Stimulated activated CD8-positive, alpha-beta memory T cell treated with anti-CD3 and anti-CD28 coated beads, Interleukin-7, amount 100 ng/mL, for 1 hour (primary cell): ENCODE data around the gene ADCYAP1.
"Not testable (repeated sequence)": the region's sequence is repeated elsewhere in the genome, so short reads cannot be mapped to it uniquely, and the experiment has no call there.

Source experiments
- DNase-seq, 2 donors: peaks; one replicate each; pipeline ENCODE4 v3.0.0-alpha.2; 2020; ENCODE audit warnings: low read depth in 2 of 2

Gene ADCYAP1

DNA sequence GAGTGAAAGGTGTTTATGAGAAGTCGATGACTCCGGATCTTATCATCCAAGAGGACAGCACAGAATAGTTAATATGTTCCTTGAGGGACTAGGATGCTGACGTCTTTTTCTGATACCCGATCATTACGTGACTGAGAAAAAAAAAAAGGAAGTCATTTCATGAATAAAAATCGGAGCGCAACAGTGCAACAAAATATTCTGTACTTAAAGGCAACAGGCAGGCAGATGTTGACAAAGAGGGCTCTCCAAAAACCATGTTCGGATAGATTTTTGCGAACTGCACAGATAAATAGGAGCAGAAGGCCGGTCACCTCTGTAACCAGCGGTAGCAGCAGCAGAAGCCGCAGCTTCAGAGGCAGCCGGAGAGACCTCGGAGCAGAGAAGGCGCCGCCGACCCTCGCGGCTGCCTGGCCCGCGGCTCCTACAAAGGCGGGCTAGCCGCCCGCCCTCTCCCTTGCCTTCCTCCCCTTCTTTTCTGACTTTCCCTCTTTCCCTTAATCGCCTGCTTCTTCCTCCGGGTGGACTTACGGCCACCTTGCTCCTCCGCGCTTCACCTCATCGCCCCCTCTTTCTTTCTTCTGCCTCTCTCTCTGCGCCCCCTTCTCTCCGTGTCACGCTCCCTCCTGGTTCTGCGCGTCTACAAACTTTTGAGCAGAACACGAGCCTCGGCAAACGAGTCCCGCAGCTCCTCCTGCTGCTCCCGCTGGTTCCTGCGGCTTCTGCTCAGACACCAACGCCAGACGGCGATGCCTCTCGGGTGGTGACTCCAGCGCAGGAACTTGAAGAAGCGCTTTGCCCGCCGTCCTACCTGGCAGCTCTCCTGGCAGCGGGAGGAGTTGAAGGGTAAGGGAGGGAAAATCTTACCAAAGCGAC lies at the start of gene ADCYAP1:
Gene ADCYAP1, plus strand, starts transcription at position 654 of the 873 bp plus-strand sequence. CDS start 516 bp downstream, outside the sequence.
- no peak for DNase-seq

- DNase-seq, result no peak
Observed at GRCh38 chr18:857986-858385, 46.7 kb upstream of the ADCYAP1 start.

DNA sequence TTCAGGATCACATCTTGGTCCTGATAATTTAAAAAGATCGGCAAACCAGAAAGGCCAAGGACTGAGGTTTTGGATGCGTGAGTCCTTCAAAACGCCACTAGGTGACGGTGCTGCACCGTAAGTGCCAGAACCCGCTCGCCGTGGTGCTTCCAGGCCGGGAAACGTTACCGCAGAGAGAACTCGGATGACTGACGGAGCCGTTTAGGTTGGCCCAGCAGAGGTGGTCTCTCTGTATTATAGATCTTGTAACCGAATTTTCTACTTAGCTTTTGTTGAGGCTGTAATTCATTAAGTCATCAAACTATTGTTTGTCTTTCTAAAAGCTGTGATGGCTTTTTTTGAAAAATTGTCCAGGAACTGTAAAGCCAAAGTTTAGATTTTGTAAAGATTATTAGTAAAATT lies 39.8 kb upstream of the ADCYAP1 start:
- peak; percentile 10 to 20 for DNase-seq

- DNase-seq, result no peak
Observed at GRCh38 chr18:867257-867656, 37.4 kb upstream of the ADCYAP1 start.

DNA sequence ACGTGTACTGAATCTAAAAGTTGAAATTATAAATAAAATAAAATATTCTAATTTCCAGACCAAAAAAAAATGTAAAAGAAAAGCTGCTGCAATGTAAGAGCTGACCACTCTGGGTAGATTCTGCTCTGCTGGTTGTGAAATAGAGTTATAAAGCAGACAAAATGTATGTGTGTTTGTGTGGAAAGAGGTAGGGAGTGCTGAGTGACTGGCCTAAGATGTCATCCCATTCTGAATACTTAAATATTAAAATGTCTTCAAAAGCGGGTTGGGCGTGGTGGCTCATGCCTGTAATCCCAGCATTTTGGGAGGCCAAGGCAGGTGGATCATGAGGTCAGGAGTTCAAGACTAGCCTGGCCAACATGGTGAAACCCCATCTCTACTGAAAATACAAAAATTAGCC lies 31.2 kb upstream of the ADCYAP1 start:
- not testable (repeated sequence) for DNase-seq

- DNase-seq, result no peak
Observed at GRCh38 chr18:875912-876311, 28.8 kb upstream of the ADCYAP1 start.

DNA sequence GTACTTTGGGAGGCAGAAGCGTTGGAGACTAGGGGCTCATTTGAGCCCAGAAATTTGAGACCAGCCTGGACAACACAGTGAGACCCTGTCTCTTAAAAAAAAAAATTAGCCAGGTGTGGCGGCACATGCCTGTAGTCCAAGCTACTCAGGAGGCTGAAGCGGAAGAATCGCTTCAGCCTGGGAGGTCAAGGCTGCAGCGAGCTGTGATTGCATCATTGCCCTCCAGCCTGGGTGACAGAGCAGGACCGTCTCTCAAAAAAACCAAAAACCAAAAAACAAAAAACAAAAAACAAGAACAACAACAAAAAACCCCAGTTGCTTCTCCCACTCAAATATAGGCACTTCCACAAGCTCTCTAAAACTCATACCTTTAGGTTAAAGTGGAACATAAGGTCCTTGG lies 27.4 kb upstream of the ADCYAP1 start:
- DNase-seq, result no peak

GRCh38 chr18:886076-886475 lies 18.6 kb upstream of the ADCYAP1 start:
- DNase-seq, result no peak

GRCh38 chr18:887716-888115 lies 17.0 kb upstream of the ADCYAP1 start:
- DNase-seq, result no peak

- DNase-seq, result no peak
Observed at GRCh38 chr18:892316-892715, 12.4 kb upstream of the ADCYAP1 start.

DNA sequence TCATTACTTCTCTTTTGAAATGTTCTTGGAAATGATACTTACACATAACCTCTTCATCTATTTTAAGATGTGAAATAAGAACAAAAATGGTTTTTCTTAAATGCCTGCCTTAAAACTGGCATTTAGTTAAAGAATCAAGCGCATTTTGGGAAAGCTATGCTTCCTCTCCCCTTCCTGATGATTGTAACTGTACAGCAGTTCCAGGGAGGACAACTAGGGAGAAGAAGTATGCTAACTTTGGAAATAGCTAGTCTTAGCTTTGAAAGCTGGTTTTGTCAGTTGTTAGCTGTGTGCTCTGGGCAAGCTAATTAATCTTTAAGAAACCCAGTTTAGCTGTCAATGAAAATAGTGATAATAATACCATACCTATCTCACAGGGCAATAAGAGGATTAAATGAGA lies 8.4 kb upstream of the ADCYAP1 start:
- no peak for DNase-seq

DNA sequence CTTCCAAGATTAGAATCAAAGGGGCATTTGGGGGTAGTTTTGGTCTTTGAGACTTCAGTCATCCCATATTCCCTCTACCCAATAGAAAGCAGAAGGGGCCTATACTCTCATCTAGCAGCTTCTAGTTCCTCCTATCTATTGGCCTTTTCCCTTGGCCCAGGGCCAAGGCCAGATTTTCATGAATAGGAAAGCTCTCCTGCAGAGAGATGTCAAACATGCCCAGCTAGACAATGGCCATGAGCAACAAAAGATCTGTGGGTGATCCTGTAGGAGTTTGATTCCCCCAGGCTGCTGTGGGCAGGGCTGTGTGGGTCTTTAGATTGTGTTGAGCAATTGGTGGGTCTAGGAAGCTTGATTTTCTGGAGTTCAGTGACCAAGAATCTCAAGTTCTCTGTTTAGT lies 2.9 kb upstream of the ADCYAP1 start:
- DNase-seq, result no peak

- DNase-seq, result no peak
Observed at GRCh38 chr18:902229-902628, 2.4 kb upstream of the ADCYAP1 start.

- no peak for DNase-seq
Observed at GRCh38 chr18:903701-904100, 970 bp upstream of the ADCYAP1 start.

- no peak for DNase-seq
Observed at GRCh38 chr18:905307-905947, 756 bp downstream of the ADCYAP1 start.

DNA sequence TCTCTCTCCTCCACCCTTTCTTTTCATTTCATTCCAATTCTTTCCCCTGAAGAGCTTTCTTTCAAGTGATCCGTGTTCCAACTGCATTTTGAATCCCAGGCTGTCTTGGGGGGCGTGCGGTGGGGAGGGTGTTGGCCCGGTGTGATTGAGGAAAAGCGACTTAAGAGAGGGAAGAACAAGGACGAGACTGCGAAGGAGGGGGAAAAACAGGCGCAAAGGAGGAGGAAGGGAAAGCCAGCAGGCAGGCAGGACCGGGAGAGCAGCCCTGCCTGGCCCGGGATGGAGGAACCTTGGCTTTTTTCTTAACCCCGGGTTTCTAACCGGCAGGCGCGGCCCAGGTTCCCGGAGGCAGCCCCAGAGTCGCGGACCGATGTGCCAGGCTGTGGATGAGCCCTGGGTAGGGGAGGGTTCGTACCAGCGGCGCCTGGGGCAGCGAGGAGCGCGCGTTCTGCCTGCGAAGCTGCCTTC lies 1.3 kb downstream of the ADCYAP1 start:
- DNase-seq, result no peak

- no peak for DNase-seq
Observed at GRCh38 chr18:906416-907114, 1.9 kb downstream of the ADCYAP1 start.

DNA sequence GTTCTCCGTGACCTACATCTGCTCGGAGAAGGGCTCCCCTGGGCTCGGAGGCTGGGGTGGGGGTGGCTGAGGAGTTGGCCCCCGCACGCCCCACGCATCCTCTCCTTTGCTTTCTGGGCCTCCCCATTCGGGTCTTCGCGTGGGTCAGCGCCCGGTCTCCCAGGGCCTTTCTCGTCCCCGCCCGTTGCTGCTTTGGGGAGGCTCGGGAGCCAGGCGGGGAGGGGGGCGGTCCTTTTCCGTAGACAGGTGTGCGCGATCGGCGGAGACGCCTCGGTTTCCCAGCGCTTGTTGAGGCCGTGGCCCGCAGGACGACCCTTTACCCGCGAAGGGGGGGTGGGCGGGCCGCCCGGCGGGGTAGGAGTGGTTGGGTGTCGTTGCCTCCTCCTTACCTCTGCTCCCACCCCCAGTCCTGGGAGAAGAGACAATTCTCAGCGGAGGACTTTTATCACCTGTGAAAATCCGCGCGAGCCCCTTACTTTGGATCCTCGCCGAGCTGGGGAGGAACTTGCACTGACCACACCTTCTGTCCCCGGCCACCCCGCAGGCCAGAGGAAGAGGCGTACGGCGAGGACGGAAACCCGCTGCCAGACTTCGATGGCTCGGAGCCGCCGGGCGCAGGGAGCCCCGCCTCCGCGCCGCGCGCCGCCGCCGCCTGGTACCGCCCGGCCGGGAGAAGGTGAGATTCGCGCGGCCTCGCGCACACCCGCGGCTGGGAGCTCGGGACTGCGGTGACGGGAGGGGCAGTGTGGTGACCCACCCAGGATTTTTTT lies 2.6 kb downstream of the ADCYAP1 start:
- DNase-seq, result no peak

DNA sequence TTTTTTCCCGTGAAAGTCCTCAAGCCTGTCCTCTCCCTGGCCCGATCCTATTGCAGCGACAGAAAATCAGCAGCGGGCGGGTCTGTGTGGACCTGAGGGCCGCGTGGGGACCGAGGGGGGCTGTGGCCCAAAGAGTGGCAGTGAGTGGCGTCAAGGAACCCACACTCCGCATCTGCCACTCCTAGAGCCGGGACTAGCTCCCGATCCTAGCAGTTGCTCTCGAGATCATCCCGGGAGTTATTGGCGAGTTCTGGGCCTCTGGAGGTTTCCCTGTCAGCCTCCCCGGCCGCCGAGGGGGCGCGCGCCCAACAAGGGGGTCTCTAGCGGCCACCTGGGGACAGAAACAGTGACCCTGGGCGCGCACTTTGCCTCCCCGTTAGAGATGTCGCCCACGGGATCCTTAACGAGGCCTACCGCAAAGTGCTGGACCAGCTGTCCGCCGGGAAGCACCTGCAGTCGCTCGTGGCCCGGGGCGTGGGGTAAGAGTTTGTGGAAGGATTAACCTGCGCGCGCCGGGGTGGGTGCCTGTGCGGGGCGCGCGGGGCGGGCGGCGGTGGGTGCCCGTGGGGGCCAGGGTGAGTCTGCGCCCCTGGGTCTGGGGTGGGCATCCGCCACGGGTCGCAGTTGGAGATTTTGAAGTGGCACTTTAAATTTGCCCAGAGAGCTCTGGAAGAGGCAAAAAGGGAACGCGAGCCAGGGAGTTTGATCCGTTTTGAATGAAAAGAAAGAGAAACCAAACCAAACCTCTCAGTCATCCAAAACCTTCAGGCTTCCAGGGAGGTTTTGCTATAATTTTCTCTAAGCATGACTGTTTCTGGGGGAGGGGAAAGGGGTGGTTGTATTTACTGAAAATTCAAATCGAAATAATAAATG lies 3.5 kb downstream of the ADCYAP1 start:
- DNase-seq, result no peak
